Neural cell (in vitro differentiated cells): Measurements from ENCODE around the gene SAMMSON.

ENCODE experiments used
- CTCF ChIP-seq: fragments of 450-650 bp; IDR thresholded peaks from 2 replicates; pipeline ENCODE4 v1.5.1; 2014; ENCODE audit warnings: antibody characterized with exemption, mild to moderate bottlenecking, moderate library complexity; ENCODE audit not compliant: poor library complexity, severe bottlenecking
- MXI1 ChIP-seq: fragments of 450-650 bp; conservative IDR thresholded peaks from 2 replicates; pipeline ENCODE4 v1.6.1; 2014; ENCODE audit warnings: antibody characterized with exemption, mild to moderate bottlenecking; ENCODE audit not compliant: poor library complexity, severe bottlenecking
- POLR2AphosphoS5 ChIP-seq: IDR thresholded peaks from 2 replicates; pipeline ENCODE4 v1.6.1; 2012
- TF ChIP-seq, protein P1 (sequence below): IDR thresholded peaks from 2 replicates; pipeline ENCODE4 v1.6.1; 2012; ENCODE audit warnings: borderline replicate concordance

DNA sequence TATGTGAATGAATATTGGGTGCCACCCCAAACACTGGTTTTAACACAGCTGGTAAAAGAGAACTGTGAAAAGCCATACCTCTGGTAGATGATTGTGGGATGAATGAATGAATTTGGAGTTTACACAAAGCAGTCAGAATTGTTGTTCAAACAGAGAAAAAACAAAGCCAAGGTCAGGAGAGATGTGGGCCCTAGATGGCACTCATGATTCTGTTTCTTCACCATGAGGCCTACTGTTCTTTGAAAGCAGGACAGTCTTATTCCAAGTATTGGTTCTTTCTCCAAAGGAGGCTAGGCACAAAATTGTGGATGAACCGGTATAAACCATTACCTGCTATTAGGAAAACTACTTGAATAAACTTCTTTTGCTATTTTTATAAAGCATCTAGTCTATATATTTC, 97.6 kb downstream of the SAMMSON start:
- no peak for TF ChIP-seq CTCF
- TF ChIP-seq POLR2AphosphoS5 = no peak
- TF ChIP-seq, protein P1, sequence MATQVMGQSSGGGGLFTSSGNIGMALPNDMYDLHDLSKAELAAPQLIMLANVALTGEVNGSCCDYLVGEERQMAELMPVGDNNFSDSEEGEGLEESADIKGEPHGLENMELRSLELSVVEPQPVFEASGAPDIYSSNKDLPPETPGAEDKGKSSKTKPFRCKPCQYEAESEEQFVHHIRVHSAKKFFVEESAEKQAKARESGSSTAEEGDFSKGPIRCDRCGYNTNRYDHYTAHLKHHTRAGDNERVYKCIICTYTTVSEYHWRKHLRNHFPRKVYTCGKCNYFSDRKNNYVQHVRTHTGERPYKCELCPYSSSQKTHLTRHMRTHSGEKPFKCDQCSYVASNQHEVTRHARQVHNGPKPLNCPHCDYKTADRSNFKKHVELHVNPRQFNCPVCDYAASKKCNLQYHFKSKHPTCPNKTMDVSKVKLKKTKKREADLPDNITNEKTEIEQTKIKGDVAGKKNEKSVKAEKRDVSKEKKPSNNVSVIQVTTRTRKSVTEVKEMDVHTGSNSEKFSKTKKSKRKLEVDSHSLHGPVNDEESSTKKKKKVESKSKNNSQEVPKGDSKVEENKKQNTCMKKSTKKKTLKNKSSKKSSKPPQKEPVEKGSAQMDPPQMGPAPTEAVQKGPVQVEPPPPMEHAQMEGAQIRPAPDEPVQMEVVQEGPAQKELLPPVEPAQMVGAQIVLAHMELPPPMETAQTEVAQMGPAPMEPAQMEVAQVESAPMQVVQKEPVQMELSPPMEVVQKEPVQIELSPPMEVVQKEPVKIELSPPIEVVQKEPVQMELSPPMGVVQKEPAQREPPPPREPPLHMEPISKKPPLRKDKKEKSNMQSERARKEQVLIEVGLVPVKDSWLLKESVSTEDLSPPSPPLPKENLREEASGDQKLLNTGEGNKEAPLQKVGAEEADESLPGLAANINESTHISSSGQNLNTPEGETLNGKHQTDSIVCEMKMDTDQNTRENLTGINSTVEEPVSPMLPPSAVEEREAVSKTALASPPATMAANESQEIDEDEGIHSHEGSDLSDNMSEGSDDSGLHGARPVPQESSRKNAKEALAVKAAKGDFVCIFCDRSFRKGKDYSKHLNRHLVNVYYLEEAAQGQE = no peak
- TF ChIP-seq MXI1 = no peak
